GM23338 (cell line): ENCODE results near the gene ZNF611. TPM values are rescaled to one million over a fixed set of nuclear protein-coding genes. Genes with fewer than 3 reads are reported as not detected.
A peak's percentile ranks its signal among the peaks of the same experiment; 100 is the strongest.

Experiments
- ATAC-seq: fragments of 200-7000 bp; cut with Tn5 transposase; 3 replicates; pipeline ENCODE4 v1.9.1; 2020
- DNase-seq: peaks from one replicate; pipeline ENCODE4 v3.0.0-alpha.2; 2015; ENCODE audit warnings: low spot score
- H2AFZ ChIP-seq: fragments of 200-600 bp; sonication (generic); 2 replicates; pipeline ENCODE4 v1.8.0; 2016; ENCODE audit warnings: antibody characterized with exemption, mild to moderate bottlenecking, moderate library complexity
- H3F3A ChIP-seq: fragments of 200-600 bp; sonication (generic); replicated peaks from 2 replicates; pipeline ENCODE4 v1.8.0; 2017; ENCODE audit warnings: antibody characterized with exemption, mixed run types, low read depth
- H3K27ac ChIP-seq: fragments of 200-600 bp; sonication (generic); 2 replicates; pipeline ENCODE4 v1.6.1; 2016; ENCODE audit warnings: low read depth
- H3K27me3 ChIP-seq: fragments of 200-600 bp; sonication (generic); 2 replicates; pipeline ENCODE4 v1.8.0; 2016; ENCODE audit warnings: mild to moderate bottlenecking, mixed run types, moderate library complexity; ENCODE audit not compliant: insufficient read depth
- H3K36me3 ChIP-seq: fragments of 200-600 bp; sonication (generic); 2 replicates; pipeline ENCODE4 v1.8.0; 2016; ENCODE audit warnings: mild to moderate bottlenecking; ENCODE audit not compliant: insufficient read depth
- H3K4me1 ChIP-seq: fragments of 200-600 bp; sonication (generic); 2 replicates; pipeline ENCODE4 v1.8.0; 2016; ENCODE audit warnings: mild to moderate bottlenecking, moderate library complexity; ENCODE audit not compliant: insufficient read depth
- H3K4me2 ChIP-seq: fragments of 200-600 bp; sonication (generic); 2 replicates; pipeline ENCODE4 v1.7.1; 2017; ENCODE audit warnings: mixed run types
- H3K4me3 ChIP-seq: fragments of 200-600 bp; sonication (generic); 2 replicates; pipeline ENCODE4 v1.6.1; 2016; ENCODE audit warnings: mixed run types
- H3K79me2 ChIP-seq: fragments of 200-600 bp; sonication (generic); replicated peaks from 2 replicates; pipeline ENCODE4 v1.8.0; 2017; ENCODE audit warnings: mild to moderate bottlenecking; ENCODE audit not compliant: insufficient read depth
- H3K9me2 ChIP-seq: fragments of 200-600 bp; sonication (generic); 2 replicates; pipeline ENCODE4 v1.8.0; 2017; ENCODE audit not compliant: insufficient read depth
- H4K20me1 ChIP-seq: fragments of 200-600 bp; sonication (generic); replicated peaks from 2 replicates; pipeline ENCODE4 v1.8.0; 2017; ENCODE audit warnings: mild to moderate bottlenecking; ENCODE audit not compliant: insufficient read depth
- H3K27ac Mint-ChIP-seq: 2 replicates; pipeline ENCODE4 v1.8.0; 2020; ENCODE audit warnings: inconsistent platforms, mild to moderate bottlenecking, moderate library complexity, mixed read lengths
- H3K27me3 Mint-ChIP-seq: 3 replicates; pipeline ENCODE4 v1.8.0; 2022; ENCODE audit warnings: low read depth, mild to moderate bottlenecking, moderate library complexity, mixed read lengths, inconsistent platforms; ENCODE audit not compliant: insufficient read depth, poor library complexity
- H3K36me3 Mint-ChIP-seq: 3 replicates; pipeline ENCODE4 v1.8.0; 2021; ENCODE audit warnings: low read depth, mild to moderate bottlenecking, inconsistent platforms, moderate library complexity, mixed read lengths
- H3K4me1 Mint-ChIP-seq: 3 replicates; pipeline ENCODE4 v1.8.0; 2020; ENCODE audit warnings: mild to moderate bottlenecking, inconsistent platforms, mixed read lengths
- H3K4me3 Mint-ChIP-seq: 3 replicates; pipeline ENCODE4 v1.8.0; 2021; ENCODE audit warnings: moderate library complexity, mild to moderate bottlenecking, inconsistent platforms, mixed read lengths
- H3K9me3 Mint-ChIP-seq: 3 replicates; pipeline ENCODE4 v1.8.0; 2020; ENCODE audit warnings: moderate library complexity, mild to moderate bottlenecking, inconsistent platforms, mixed read lengths
- CREB1 ChIP-seq: fragments of 250-450 bp; sonication (Bioruptor Pico); IDR thresholded peaks from 2 replicates; pipeline ENCODE4 v1.5.0; 2020; ENCODE audit warnings: low read depth, mild to moderate bottlenecking, moderate library complexity
- EZH2 ChIP-seq: fragments of 200-600 bp; sonication (generic); IDR thresholded peaks from one replicate; pipeline ENCODE4 v1.8.0; 2017; ENCODE audit warnings: antibody characterized with exemption, mild to moderate bottlenecking, low read depth; ENCODE audit not compliant: unreplicated experiment
- EZH2phosphoT487 ChIP-seq: fragments of 200-600 bp; sonication (generic); IDR thresholded peaks from one replicate; pipeline ENCODE4 v1.8.1; 2018; ENCODE audit warnings: antibody characterized with exemption; ENCODE audit not compliant: unreplicated experiment
- JUNB ChIP-seq: IDR thresholded peaks from one replicate; pipeline ENCODE4 v1.6.1; 2016; ENCODE audit warnings: antibody characterized with exemption; ENCODE audit not compliant: unreplicated experiment
- NANOG ChIP-seq: IDR thresholded peaks from 2 replicates; pipeline ENCODE4 v1.6.1; 2016; ENCODE audit warnings: antibody characterized with exemption, borderline replicate concordance
- POLR2AphosphoS5 ChIP-seq: IDR thresholded peaks from 2 replicates; pipeline ENCODE4 v1.6.1; 2016; ENCODE audit warnings: antibody characterized with exemption, low read depth
- STAT1 ChIP-seq: IDR thresholded peaks from one replicate; pipeline ENCODE4 v1.6.1; 2016; ENCODE audit warnings: antibody characterized with exemption; ENCODE audit not compliant: unreplicated experiment
- ZNF114 ChIP-seq: fragments of 250-450 bp; sonication (Bioruptor Pico); IDR thresholded peaks from 2 replicates; pipeline ENCODE4 v1.5.0; 2020; ENCODE audit warnings: mild to moderate bottlenecking, moderate library complexity
- ZNF331 ChIP-seq: fragments of 250-450 bp; sonication (Bioruptor Pico); IDR thresholded peaks from 2 replicates; pipeline ENCODE4 v1.5.0; 2020; ENCODE audit warnings: low read depth, mild to moderate bottlenecking, moderate library complexity
- polyA plus RNA-seq: library from polyadenylated mRNA; unstranded; fragments of >200 nt; fragmentation: Nextera tagmentation; extraction: Ambion mirVana; gene quantifications from 2 replicates; pipeline ENCODE4 v1.2.1, GENCODE V29; 2016
- total RNA-seq: library from RNA; depleted of rRNA; stranded (reverse); fragments of >200 nt; shearing (Covaris generic); gene quantifications from 2 replicates; pipeline ENCODE4 v1.2.3, GENCODE V29; 2014
- TF ChIP-seq, protein P1 (sequence below), 2 experiments: fragments of 200-600 bp in 1 of 2; sonication (generic) in 1 of 2; conservative IDR thresholded peaks; 2 replicates each; pipeline versions ENCODE4 v1.5.1 to v1.6.1; 2016 to 2017; ENCODE audit warnings: antibody characterized with exemption in 2 of 2, low read depth in 2 of 2, mild to moderate bottlenecking in 2 of 2, moderate library complexity in 1 of 2
- TF ChIP-seq, protein P2 (sequence below): fragments of 250-450 bp; sonication (Bioruptor Pico); IDR thresholded peaks from 2 replicates; pipeline ENCODE4 v1.5.0; 2020; ENCODE audit warnings: mild to moderate bottlenecking, moderate library complexity
- TF ChIP-seq, protein P3 (sequence below): IDR thresholded peaks from one replicate; pipeline ENCODE4 v1.6.1; 2018; ENCODE audit warnings: antibody characterized with exemption; ENCODE audit not compliant: unreplicated experiment
- TF ChIP-seq, protein P4 (sequence below): IDR thresholded peaks from 2 replicates; pipeline ENCODE4 v1.6.1; 2016; ENCODE audit warnings: antibody characterized with exemption

Gene ZNF611
- total and polyA plus RNA-seq, 2 experiments from 2014 or later = 5.3 to 16.4 TPM

DNA sequence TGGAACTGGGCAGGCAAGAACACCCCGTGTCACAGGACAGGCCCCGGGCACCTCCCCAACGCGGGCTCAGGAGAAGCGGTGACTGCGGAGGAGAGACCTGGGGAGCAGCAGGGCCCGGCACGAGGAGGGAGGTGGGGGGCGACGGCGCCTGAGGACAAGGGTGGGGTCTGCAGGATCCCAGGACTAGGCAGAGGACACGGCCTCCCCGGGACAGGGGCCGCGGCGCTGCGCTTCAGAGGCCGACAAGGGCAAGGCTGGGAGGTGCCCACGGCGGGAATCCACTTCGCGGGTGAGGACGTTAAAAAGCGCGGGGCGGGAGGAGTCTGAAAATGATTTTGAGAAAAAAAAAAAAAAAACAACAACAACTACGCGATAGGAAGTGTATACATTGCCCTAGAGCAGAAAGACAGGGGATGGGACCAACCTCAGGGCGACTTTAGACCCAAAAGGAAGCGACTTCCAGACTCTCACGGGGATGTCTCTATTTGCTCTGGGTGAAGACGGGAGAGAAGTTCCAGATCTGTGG, 44.9 kb downstream of the ZNF611 start:
- Histone ChIP-seq H2AFZ (peak overlapping the region; percentile 83), H3K27ac (no peak overlapping the region)
- peak overlapping the region; percentile 88 for H3K4me3 Mint-ChIP-seq

More for the DNA sequence above, 44.9 kb downstream of the ZNF611 start:
- H3K36me3 ChIP-seq = no peaks in the 10 kb centered on the region
- TF ChIP-seq, protein P1, sequence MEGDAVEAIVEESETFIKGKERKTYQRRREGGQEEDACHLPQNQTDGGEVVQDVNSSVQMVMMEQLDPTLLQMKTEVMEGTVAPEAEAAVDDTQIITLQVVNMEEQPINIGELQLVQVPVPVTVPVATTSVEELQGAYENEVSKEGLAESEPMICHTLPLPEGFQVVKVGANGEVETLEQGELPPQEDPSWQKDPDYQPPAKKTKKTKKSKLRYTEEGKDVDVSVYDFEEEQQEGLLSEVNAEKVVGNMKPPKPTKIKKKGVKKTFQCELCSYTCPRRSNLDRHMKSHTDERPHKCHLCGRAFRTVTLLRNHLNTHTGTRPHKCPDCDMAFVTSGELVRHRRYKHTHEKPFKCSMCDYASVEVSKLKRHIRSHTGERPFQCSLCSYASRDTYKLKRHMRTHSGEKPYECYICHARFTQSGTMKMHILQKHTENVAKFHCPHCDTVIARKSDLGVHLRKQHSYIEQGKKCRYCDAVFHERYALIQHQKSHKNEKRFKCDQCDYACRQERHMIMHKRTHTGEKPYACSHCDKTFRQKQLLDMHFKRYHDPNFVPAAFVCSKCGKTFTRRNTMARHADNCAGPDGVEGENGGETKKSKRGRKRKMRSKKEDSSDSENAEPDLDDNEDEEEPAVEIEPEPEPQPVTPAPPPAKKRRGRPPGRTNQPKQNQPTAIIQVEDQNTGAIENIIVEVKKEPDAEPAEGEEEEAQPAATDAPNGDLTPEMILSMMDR (conservative IDR thresholded peaks at IDR 0.05; ENCODE audit: low read depth in 2 of 2) = no peak
- TF ChIP-seq ZNF114 (CRISPR knock-in tag) (no peak), NANOG (no peak), EZH2 (no peak), EZH2phosphoT487 (no peak), POLR2AphosphoS5 (no peak), CREB1 (no peak), STAT1 (no peak), ZNF331 (CRISPR knock-in tag) (no peak), JUNB (no peak)
- TF ChIP-seq, protein P2, sequence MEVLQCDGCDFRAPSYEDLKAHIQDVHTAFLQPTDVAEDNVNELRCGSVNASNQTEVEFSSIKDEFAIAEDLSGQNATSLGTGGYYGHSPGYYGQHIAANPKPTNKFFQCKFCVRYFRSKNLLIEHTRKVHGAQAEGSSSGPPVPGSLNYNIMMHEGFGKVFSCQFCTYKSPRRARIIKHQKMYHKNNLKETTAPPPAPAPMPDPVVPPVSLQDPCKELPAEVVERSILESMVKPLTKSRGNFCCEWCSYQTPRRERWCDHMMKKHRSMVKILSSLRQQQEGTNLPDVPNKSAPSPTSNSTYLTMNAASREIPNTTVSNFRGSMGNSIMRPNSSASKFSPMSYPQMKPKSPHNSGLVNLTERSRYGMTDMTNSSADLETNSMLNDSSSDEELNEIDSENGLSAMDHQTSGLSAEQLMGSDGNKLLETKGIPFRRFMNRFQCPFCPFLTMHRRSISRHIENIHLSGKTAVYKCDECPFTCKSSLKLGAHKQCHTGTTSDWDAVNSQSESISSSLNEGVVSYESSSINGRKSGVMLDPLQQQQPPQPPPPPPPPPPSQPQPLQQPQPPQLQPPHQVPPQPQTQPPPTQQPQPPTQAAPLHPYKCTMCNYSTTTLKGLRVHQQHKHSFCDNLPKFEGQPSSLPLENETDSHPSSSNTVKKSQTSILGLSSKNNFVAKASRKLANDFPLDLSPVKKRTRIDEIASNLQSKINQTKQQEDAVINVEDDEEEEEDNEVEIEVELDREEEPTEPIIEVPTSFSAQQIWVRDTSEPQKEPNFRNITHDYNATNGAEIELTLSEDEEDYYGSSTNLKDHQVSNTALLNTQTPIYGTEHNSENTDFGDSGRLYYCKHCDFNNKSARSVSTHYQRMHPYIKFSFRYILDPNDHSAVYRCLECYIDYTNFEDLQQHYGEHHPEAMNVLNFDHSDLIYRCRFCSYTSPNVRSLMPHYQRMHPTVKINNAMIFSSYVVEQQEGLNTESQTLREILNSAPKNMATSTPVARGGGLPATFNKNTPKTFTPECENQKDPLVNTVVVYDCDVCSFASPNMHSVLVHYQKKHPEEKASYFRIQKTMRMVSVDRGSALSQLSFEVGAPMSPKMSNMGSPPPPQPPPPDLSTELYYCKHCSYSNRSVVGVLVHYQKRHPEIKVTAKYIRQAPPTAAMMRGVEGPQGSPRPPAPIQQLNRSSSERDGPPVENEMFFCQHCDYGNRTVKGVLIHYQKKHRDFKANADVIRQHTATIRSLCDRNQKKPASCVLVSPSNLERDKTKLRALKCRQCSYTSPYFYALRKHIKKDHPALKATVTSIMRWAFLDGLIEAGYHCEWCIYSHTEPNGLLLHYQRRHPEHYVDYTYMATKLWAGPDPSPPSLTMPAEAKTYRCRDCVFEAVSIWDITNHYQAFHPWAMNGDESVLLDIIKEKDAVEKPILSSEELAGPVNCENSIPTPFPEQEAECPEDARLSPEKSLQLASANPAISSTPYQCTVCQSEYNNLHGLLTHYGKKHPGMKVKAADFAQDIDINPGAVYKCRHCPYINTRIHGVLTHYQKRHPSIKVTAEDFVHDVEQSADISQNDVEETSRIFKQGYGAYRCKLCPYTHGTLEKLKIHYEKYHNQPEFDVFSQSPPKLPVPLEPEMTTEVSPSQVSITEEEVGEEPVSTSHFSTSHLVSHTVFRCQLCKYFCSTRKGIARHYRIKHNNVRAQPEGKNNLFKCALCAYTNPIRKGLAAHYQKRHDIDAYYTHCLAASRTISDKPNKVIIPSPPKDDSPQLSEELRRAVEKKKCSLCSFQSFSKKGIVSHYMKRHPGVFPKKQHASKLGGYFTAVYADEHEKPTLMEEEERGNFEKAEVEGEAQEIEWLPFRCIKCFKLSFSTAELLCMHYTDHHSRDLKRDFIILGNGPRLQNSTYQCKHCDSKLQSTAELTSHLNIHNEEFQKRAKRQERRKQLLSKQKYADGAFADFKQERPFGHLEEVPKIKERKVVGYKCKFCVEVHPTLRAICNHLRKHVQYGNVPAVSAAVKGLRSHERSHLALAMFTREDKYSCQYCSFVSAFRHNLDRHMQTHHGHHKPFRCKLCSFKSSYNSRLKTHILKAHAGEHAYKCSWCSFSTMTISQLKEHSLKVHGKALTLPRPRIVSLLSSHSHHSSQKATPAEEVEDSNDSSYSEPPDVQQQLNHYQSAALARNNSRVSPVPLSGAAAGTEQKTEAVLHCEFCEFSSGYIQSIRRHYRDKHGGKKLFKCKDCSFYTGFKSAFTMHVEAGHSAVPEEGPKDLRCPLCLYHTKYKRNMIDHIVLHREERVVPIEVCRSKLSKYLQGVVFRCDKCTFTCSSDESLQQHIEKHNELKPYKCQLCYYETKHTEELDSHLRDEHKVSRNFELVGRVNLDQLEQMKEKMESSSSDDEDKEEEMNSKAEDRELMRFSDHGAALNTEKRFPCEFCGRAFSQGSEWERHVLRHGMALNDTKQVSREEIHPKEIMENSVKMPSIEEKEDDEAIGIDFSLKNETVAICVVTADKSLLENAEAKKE (CRISPR knock-in tag) = no peak
- TF ChIP-seq, protein P3, sequence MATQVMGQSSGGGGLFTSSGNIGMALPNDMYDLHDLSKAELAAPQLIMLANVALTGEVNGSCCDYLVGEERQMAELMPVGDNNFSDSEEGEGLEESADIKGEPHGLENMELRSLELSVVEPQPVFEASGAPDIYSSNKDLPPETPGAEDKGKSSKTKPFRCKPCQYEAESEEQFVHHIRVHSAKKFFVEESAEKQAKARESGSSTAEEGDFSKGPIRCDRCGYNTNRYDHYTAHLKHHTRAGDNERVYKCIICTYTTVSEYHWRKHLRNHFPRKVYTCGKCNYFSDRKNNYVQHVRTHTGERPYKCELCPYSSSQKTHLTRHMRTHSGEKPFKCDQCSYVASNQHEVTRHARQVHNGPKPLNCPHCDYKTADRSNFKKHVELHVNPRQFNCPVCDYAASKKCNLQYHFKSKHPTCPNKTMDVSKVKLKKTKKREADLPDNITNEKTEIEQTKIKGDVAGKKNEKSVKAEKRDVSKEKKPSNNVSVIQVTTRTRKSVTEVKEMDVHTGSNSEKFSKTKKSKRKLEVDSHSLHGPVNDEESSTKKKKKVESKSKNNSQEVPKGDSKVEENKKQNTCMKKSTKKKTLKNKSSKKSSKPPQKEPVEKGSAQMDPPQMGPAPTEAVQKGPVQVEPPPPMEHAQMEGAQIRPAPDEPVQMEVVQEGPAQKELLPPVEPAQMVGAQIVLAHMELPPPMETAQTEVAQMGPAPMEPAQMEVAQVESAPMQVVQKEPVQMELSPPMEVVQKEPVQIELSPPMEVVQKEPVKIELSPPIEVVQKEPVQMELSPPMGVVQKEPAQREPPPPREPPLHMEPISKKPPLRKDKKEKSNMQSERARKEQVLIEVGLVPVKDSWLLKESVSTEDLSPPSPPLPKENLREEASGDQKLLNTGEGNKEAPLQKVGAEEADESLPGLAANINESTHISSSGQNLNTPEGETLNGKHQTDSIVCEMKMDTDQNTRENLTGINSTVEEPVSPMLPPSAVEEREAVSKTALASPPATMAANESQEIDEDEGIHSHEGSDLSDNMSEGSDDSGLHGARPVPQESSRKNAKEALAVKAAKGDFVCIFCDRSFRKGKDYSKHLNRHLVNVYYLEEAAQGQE = no peak
- TF ChIP-seq, protein P4, sequence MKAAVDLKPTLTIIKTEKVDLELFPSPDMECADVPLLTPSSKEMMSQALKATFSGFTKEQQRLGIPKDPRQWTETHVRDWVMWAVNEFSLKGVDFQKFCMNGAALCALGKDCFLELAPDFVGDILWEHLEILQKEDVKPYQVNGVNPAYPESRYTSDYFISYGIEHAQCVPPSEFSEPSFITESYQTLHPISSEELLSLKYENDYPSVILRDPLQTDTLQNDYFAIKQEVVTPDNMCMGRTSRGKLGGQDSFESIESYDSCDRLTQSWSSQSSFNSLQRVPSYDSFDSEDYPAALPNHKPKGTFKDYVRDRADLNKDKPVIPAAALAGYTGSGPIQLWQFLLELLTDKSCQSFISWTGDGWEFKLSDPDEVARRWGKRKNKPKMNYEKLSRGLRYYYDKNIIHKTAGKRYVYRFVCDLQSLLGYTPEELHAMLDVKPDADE = no peak
- DNase-seq (peak; percentile 50), ATAC-seq (peak; percentile 69)
- 0 out of 2 replicates have a peak, but pooled peaks cover 9% of the 10 kb centered on the region for H3F3A ChIP-seq
- 0 out of 2 replicates have a peak, but pooled peaks cover 11% of the 10 kb centered on the region for H3K4me1 ChIP-seq
- peaks cover 43% of the 10 kb centered on the region for H3K27me3 ChIP-seq
- Mint-ChIP-seq H3K4me1 (peaks cover 15% of the 10 kb centered on the region), H3K36me3 (no peaks in the 10 kb centered on the region), H3K27ac (no peak overlapping the region; the same call in 1 of the 2 replicates), H3K9me3 (peaks cover 4% of the 10 kb centered on the region; the same call in 2 of the 3 replicates), H3K27me3 (peaks cover 24% of the 10 kb centered on the region)
- peak overlapping the region; percentile 80 for H3K4me3 ChIP-seq
- peak overlapping the region; percentile 92 for H3K4me2 ChIP-seq
- no peaks in the 10 kb centered on the region for H3K79me2 ChIP-seq
- H3K9me2 ChIP-seq = no peaks in the 10 kb centered on the region
- peaks cover 4% of the 10 kb centered on the region; the same call in 1 of the 2 replicates for H4K20me1 ChIP-seq
